Measurements from ENCODE around the gene TMX1.

Gene TMX1

DNA sequence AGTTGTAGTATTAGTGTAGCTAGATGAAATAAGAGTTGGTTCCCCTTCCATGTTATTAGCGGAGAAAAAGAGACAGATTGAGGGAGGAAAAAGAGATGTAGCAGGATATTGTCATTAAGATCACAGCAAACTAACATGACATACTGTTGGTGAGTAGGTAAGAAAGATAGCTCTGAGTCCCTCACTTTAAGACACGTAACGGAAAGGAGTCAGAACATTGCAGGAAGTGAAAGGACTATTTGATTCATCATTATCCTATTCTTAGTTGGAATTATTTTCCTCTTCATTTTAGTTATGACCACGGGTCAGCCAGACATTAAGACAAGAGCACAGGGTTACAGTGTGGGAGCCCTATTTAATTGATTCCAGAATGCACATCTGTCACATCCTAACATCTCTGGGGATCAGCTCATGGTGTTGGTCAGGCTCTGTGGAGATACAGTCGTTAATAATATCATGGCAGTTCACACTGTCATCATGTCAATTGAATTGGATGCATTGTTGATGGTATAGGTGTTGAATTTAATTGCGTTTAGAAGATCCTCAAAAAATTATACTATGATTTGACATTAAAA is 55.0 kb downstream of the TMX1 start:
- DNase-seq: no peak

DNA sequence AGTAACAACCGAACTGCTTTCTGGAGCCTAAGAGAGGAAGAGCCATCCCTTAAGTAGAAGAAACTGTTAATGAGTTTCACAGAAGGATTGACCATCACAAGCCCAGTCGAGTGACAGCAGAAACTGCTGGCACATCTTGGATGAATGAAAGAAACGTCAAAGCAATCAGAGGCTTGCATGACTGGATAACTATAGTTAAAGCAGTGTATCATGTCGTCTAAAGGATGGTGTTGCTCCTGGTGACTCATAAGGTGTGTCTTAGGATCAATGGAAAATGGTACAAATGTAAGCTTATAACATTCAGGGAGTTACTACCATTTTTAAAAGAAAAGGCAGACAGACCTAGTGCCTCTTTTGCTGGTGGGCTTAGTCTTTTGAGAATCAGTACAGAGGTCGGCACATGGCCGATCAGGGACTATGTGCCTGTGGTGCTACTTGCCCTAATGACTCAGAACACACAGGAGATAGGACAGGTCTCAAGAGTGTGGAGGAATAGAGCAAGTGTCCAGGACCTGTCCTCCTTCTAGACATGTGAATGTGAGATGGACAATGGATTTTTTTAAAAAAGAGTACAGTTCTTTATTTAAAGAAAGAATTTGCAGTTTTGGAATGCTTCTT is 55.7 kb downstream of the TMX1 start:
- no peak for DNase-seq

DNA sequence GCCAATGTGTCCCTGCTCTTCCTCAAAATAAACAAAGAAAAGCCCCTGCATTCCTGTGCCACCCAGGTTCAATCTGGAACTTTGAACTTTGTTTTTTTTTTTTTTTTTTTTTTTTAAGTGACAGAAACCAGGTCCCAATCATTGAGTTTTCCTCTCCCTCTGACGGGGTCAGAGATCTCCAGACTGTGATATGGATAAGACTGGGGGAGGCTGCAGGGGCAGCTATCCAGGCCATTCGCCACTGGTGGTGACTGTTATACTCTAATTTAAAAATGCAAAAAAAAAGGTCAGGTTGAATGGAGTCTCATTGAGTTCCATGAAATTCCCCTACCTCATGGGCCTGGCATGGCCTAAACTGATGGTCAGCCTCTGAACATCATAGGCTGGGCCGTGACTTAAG is 57.0 kb downstream of the TMX1 start:
- no peak for DNase-seq

DNA sequence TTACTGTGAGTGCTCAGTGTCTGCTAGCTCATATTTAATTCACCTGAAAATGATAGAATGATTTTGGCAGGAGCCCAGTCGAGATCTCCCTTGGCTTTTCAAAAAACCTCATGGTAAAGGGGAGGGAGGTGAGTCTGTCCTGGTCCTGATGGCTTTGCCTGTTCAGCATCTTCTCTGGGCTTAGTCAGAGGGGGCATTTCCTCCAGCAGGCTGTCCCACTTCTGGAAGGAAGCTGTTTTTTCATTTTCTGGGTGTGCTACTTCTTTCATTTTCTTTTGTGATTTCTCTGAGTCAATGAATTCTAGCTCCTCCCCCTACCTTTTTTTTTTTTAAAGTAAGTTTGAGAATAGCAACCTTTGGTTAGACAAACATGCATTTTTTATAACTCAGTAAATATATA is 58.8 kb downstream of the TMX1 start:
- DNase-seq: no peak

DNA sequence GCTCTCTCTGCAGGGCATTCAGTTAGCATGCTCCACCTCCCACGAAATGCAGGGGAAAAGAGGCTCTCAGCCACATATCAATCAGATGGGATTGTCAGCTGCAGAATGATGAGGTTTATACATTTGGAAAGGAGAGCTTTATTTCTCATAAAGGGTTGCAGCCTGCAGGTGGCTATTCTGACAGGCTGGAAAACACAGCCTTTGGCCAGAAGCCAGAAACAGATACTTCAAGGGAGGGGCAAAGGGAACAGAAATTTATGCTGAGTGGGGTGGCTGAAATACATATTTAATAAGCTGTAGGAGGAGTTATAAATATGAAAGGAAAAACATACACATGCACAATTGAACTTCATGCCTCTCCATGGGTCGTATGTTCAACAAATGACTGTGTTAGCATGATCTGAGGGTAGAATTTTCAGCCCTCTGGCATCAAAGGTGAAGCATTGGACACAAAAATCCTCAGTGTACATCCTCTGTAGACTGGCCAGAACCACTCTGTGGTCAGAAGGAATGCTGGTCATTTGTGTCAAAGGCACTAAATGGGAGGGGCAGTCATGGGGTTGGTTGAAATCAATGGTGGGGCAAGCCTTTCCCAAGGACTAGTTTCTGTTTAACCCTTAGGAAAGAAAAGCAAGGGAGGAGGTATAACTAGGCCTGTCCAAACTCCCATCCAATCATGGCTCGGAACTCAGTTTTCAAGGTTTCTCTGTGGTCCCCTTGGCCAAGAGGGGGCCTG is 62.4 kb downstream of the TMX1 start:
- DNase-seq: no peak

DNA sequence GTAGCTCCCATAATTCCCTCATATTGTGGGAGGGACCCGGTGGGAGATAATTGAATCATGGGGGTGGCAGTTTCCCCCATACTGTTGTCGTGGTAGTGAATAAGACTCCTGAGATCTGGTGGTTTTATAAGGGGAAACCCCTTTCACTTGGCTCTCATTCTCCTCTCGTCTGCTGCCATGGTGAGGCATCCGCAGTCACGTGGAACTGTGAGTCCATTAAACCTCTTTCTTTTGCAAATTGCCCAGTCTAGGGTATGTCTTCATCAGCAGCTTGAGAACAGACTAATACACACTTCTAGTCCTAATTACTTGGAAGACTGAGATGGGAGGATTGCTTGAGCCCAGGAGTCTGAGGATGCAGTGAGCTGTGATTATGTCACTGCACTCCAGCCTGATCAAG is 64.4 kb downstream of the TMX1 start:
- no peak for DNase-seq

DNA sequence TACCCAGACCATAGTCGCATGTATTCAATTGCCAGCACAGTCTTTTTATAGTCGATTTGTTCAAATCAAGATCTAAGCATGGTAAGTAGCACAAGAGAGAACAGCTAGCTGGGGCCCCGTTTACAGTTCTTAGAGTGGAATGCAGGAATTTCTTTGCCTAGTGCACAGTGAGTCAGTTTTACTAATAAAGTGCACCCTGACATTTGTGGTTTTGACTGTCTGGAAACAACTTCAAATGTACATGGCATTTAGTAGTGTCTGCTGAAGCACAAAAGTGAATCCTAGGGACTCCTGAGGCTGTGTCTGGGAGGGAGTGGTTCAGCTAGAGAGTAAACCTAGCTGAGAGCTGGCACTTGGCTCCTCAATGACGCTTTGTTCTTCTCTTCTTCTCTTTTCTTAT is 64.9 kb downstream of the TMX1 start:
- no peak for DNase-seq

DNA sequence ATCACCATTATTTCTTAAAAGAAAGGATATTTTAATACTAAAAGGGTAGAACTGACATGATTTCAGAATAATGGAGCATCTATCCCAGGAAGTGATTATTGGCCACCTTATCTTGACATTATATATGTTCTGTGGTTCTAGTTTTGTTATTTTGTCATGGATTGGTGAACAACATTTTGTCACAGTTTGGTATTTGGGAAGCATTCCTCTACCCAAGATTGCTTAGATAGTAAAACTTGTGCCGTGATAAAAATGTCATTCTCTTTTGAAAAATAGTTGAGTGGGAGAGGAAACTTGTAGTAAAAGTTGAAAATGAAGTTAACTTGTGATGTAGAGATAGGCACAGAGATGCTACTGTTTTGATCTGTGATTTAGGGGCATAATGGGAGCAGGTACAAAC is 65.7 kb downstream of the TMX1 start:
- DNase-seq: no peak

All from midbrain (tissue), 1 donor.